Measurements from ENCODE around the gene SPECC1.
"Not testable (repeated sequence)": the region's sequence is repeated elsewhere in the genome, so short reads cannot be mapped to it uniquely, and the experiment has no call there.

SPECC1 gene

GRCh38 chr17:20262226-20263114, 253.3 kb downstream of the SPECC1 start:
- in situ Hi-C loops (cut with MboI; ENCODE audit: low sequenced_read_pairs), result no loop called here

GRCh38 chr17:20263115-20263433, 253.9 kb downstream of the SPECC1 start:
- in situ Hi-C loops (cut with MboI; ENCODE audit: low sequenced_read_pairs), result not testable (repeated sequence)

- in situ Hi-C loops (cut with MboI; ENCODE audit: low sequenced_read_pairs), result no loop called here
Observed at GRCh38 chr17:20263595-20263994, 254.4 kb downstream of the SPECC1 start.

GRCh38 chr17:20264996-20265395, 255.8 kb downstream of the SPECC1 start:
- in situ Hi-C loops (cut with MboI; ENCODE audit: low sequenced_read_pairs), result no loop called here

- in situ Hi-C loops (cut with MboI; ENCODE audit: low sequenced_read_pairs), result no loop called here
Observed at GRCh38 chr17:20266806-20267458, 257.8 kb downstream of the SPECC1 start.

- in situ Hi-C loops (cut with MboI; ENCODE audit: low sequenced_read_pairs), result no loop called here
Observed at GRCh38 chr17:20267459-20267842, 258.3 kb downstream of the SPECC1 start.

- in situ Hi-C loops (cut with MboI; ENCODE audit: low sequenced_read_pairs), result no loop called here
Observed at GRCh38 chr17:20270369-20270768, 261.2 kb downstream of the SPECC1 start.

- in situ Hi-C loops (cut with MboI; ENCODE audit: low sequenced_read_pairs), result no loop called here
Observed at GRCh38 chr17:20271011-20271610, 262.0 kb downstream of the SPECC1 start.

GRCh38 chr17:20273741-20274500, 264.8 kb downstream of the SPECC1 start:
- in situ Hi-C loops (cut with MboI; ENCODE audit: low sequenced_read_pairs), result no loop called here

- in situ Hi-C loops (cut with MboI; ENCODE audit: low sequenced_read_pairs), result no loop called here
Observed at GRCh38 chr17:20275653-20276052, 266.5 kb downstream of the SPECC1 start.

GRCh38 chr17:20276421-20276820, 267.3 kb downstream of the SPECC1 start:
- in situ Hi-C loops (cut with MboI; ENCODE audit: low sequenced_read_pairs), result no loop called here

- in situ Hi-C loops (cut with MboI; ENCODE audit: low sequenced_read_pairs), result no loop called here
Observed at GRCh38 chr17:20278805-20279204, 269.6 kb downstream of the SPECC1 start.

- in situ Hi-C loops (cut with MboI; ENCODE audit: low sequenced_read_pairs), result no loop called here
Observed at GRCh38 chr17:20279631-20280030, 270.5 kb downstream of the SPECC1 start.

GRCh38 chr17:20280051-20280450, 270.9 kb downstream of the SPECC1 start:
- in situ Hi-C loops (cut with MboI; ENCODE audit: low sequenced_read_pairs), result no loop called here

- in situ Hi-C loops (cut with MboI; ENCODE audit: low sequenced_read_pairs), result no loop called here
Observed at GRCh38 chr17:20280851-20281250, 271.7 kb downstream of the SPECC1 start.

- in situ Hi-C loops (cut with MboI; ENCODE audit: low sequenced_read_pairs), result no loop called here
Observed at GRCh38 chr17:20281860-20282259, 272.7 kb downstream of the SPECC1 start.

- in situ Hi-C loops (cut with MboI; ENCODE audit: low sequenced_read_pairs), result no loop called here
Observed at GRCh38 chr17:20282526-20283308, 273.6 kb downstream of the SPECC1 start.

GRCh38 chr17:20284022-20284421, 274.9 kb downstream of the SPECC1 start:
- in situ Hi-C loops (cut with MboI; ENCODE audit: low sequenced_read_pairs), result no loop called here

GRCh38 chr17:20284570-20285295, 275.6 kb downstream of the SPECC1 start:
- in situ Hi-C loops (cut with MboI; ENCODE audit: low sequenced_read_pairs), result no loop called here

- in situ Hi-C loops (cut with MboI; ENCODE audit: low sequenced_read_pairs), result no loop called here
Observed at GRCh38 chr17:20289984-20290383, 280.8 kb downstream of the SPECC1 start.
